HepG2 (cell line): ENCODE data around the gene IQCE. TPM values are rescaled to one million over a fixed set of nuclear protein-coding genes. Genes with fewer than 3 reads are reported as not detected.
A peak's percentile ranks its signal among the peaks of the same experiment; 100 is the strongest.

ENCODE experiments used
- AGO2 ChIP-seq: fragments of 200-400 bp; formaldehyde crosslinking; optimal IDR thresholded peaks from 2 replicates; pipeline ENCODE3; 2017; ENCODE audit warnings: mild to moderate bottlenecking, low read depth, low read length, moderate library complexity
- HNF1A ChIP-seq, 2 experiments: sonication (generic) in 1 of 2; formaldehyde crosslinking in 1 of 2; IDR thresholded peaks; 2 replicates each; pipeline versions ENCODE4 v1.4.0 to v1.6.1; 2016 to 2020; ENCODE audit warnings: borderline replicate concordance in 1 of 2, low read depth in 1 of 2, mild to moderate bottlenecking in 1 of 2, missing genetic modification reagents in 1 of 2
- KDM3A ChIP-seq: IDR thresholded peaks from 2 replicates; pipeline ENCODE4 v1.6.1; 2018; ENCODE audit warnings: low read depth, missing compliant biosample characterization
- NFATC3 ChIP-seq: sonication (generic); formaldehyde crosslinking; IDR thresholded peaks from 2 replicates; pipeline ENCODE4 v1.5.1; 2020; ENCODE audit warnings: mild to moderate bottlenecking, missing genetic modification reagents
- PLSCR1 ChIP-seq: sonication (generic); formaldehyde crosslinking; IDR thresholded peaks from 2 replicates; pipeline ENCODE4 v1.5.0; 2020; ENCODE audit warnings: missing genetic modification reagents, mild to moderate bottlenecking, borderline replicate concordance
- RELA ChIP-seq: sonication (generic); formaldehyde crosslinking; IDR thresholded peaks from 2 replicates; pipeline ENCODE4 v1.4.0; 2020; ENCODE audit warnings: missing genetic modification reagents
- RXRA ChIP-seq: sonication (generic); formaldehyde crosslinking; IDR thresholded peaks from 2 replicates; pipeline ENCODE4 v1.5.1; 2020; ENCODE audit warnings: missing genetic modification reagents
- TEAD3 ChIP-seq: optimal IDR thresholded peaks from 2 replicates; pipeline ENCODE3; 2016; ENCODE audit warnings: borderline replicate concordance
- ZBTB38 ChIP-seq: sonication (generic); formaldehyde crosslinking; IDR thresholded peaks from 2 replicates; pipeline ENCODE4 v1.5.1; 2020; ENCODE audit warnings: mild to moderate bottlenecking, missing genetic modification reagents
- ZC3H13 ChIP-seq: sonication (generic); formaldehyde crosslinking; IDR thresholded peaks from 2 replicates; pipeline ENCODE4 v1.8.1; 2023; ENCODE audit warnings: mild to moderate bottlenecking, missing genetic modification reagents, moderate library complexity
- ZKSCAN5 ChIP-seq: sonication (generic); formaldehyde crosslinking; IDR thresholded peaks from 2 replicates; pipeline ENCODE4 v1.5.1; 2020; ENCODE audit warnings: mild to moderate bottlenecking, missing genetic modification reagents
- ZNF746 ChIP-seq: sonication (generic); formaldehyde crosslinking; IDR thresholded peaks from 2 replicates; pipeline ENCODE4 v1.8.0; 2022; ENCODE audit warnings: mild to moderate bottlenecking, missing genetic modification reagents
- ZNF761 ChIP-seq: sonication (generic); formaldehyde crosslinking; conservative IDR thresholded peaks from 2 replicates; pipeline ENCODE4 v1.4.0; 2020; ENCODE audit warnings: mild to moderate bottlenecking, missing genetic modification reagents
- polyA plus RNA-seq, 8 experiments: library from polyadenylated mRNA; depleted of rRNA in 3 of 8; stranded (reverse) in 7 of 8; unstranded in 1 of 8; fragments of >200 nt; fragmentation: Illumina TruSeq in 4 of 8; extraction: Trizol in 4 of 8; gene quantifications; 2 replicates each; pipeline versions ENCODE4 v1.2.1 to v1.2.3, GENCODE V29; 2011 to 2016; ENCODE audit warnings: low read depth in 4 of 8, missing spikeins in 1 of 8, mixed read lengths in 1 of 8; ENCODE audit not compliant: insufficient read depth in 1 of 8
- total RNA-seq, 5 experiments: library from RNA; depleted of rRNA; stranded (reverse); fragments of >200 nt; fragmentation: Illumina TruSeq; extraction: Trizol; gene quantifications; 2 replicates each; pipeline ENCODE4 v1.2.3, GENCODE V29; 2016; ENCODE audit warnings: low read depth in 1 of 5
- TF ChIP-seq, protein P1 (sequence below): IDR thresholded peaks from 2 replicates; pipeline ENCODE4 v1.6.1; 2016; ENCODE audit warnings: missing compliant biosample characterization, missing genetic modification reagents, borderline replicate concordance
- TF ChIP-seq, protein P2 (sequence below): sonication (generic); formaldehyde crosslinking; IDR thresholded peaks from 2 replicates; pipeline ENCODE4 v1.5.0; 2020; ENCODE audit warnings: mild to moderate bottlenecking, missing genetic modification reagents, borderline replicate concordance
- TF ChIP-seq, protein P3 (sequence below): sonication (generic); formaldehyde crosslinking; IDR thresholded peaks from 2 replicates; pipeline ENCODE4 v1.4.0; 2020; ENCODE audit warnings: missing genetic modification reagents, borderline replicate concordance

The IQCE gene
- total and polyA plus RNA-seq, 2 of the 13 experiments (the other 11 are each of a cell fraction or from before 2014, with no cell fraction given) = 1.5 to 2.5 TPM

DNA sequence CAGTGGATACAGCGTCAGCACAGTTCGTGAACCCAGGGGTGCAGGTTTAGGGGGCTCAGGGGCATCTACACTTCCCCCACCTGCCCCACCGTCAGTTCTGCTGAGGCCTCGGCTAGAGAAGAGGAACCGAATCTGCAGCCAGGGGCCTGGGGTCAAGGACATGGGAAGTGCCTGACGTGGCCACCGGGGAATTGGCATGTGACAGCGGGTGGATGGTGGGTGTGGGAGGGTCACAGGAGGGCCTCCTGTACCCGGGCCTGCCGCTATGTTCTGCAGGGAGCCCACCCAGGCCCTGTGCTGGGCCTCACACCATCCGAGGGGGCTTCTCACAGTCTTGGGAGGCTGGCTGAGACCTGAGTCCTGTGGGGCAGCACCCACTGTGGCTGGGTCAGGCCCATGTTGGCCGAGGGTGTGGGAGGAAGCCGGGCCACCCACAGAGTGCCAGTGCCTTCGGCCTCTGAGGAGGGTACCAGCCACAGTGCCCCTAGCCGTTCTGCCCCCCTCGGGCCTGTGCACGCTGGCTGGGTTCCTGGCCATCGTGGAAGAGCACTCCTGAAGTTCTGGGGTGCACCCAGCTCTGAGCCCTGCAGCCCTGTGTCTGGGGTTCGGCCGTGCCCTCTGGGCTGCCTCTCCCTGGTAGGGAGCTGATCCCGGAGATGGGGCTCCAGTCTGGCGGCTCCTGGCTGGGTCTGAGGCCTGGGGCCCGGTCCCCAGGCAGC lies 78.9 kb downstream of the IQCE start (continued):
- TF ChIP-seq, protein P1, sequence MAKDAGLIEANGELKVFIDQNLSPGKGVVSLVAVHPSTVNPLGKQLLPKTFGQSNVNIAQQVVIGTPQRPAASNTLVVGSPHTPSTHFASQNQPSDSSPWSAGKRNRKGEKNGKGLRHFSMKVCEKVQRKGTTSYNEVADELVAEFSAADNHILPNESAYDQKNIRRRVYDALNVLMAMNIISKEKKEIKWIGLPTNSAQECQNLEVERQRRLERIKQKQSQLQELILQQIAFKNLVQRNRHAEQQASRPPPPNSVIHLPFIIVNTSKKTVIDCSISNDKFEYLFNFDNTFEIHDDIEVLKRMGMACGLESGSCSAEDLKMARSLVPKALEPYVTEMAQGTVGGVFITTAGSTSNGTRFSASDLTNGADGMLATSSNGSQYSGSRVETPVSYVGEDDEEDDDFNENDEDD (CRISPR knock-in tag) = no peak
- TF ChIP-seq, protein P2, sequence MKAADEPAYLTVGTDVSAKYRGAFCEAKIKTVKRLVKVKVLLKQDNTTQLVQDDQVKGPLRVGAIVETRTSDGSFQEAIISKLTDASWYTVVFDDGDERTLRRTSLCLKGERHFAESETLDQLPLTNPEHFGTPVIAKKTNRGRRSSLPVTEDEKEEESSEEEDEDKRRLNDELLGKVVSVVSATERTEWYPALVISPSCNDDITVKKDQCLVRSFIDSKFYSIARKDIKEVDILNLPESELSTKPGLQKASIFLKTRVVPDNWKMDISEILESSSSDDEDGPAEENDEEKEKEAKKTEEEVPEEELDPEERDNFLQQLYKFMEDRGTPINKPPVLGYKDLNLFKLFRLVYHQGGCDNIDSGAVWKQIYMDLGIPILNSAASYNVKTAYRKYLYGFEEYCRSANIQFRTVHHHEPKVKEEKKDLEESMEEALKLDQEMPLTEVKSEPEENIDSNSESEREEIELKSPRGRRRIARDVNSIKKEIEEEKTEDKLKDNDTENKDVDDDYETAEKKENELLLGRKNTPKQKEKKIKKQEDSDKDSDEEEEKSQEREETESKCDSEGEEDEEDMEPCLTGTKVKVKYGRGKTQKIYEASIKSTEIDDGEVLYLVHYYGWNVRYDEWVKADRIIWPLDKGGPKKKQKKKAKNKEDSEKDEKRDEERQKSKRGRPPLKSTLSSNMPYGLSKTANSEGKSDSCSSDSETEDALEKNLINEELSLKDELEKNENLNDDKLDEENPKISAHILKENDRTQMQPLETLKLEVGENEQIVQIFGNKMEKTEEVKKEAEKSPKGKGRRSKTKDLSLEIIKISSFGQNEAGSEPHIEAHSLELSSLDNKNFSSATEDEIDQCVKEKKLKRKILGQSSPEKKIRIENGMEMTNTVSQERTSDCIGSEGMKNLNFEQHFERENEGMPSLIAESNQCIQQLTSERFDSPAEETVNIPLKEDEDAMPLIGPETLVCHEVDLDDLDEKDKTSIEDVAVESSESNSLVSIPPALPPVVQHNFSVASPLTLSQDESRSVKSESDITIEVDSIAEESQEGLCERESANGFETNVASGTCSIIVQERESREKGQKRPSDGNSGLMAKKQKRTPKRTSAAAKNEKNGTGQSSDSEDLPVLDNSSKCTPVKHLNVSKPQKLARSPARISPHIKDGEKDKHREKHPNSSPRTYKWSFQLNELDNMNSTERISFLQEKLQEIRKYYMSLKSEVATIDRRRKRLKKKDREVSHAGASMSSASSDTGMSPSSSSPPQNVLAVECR (CRISPR knock-in tag) = no peak
- TF ChIP-seq ZNF746 (peak; percentile 48; the same call in 1 of the 2 replicates), ZC3H13 (CRISPR knock-in tag) (no peak), AGO2 (peak; percentile 53), KDM3A (peak; percentile 21; the same call in 1 of the 2 replicates), NFATC3 (CRISPR knock-in tag) (no peak), ZBTB38 (CRISPR knock-in tag) (0 out of 2 replicates have a peak, but pooled peaks have one; percentile 68), RXRA (peak; percentile 73), PLSCR1 (CRISPR knock-in tag) (no peak), ZKSCAN5 (no peak), ZNF761 (CRISPR knock-in tag) (no peak), RELA (CRISPR knock-in tag) (no peak), TEAD3 (CRISPR knock-in tag) (peak; percentile 35), HNF1A (IDR thresholded peaks at IDR 0.05; ENCODE audit: low read depth) (no peak), HNF1A (CRISPR knock-in tag; IDR thresholded peaks at IDR 0.05; ENCODE audit: borderline replicate concordance) (0 out of 2 replicates have a peak, but pooled peaks have one; percentile 8)
- TF ChIP-seq, protein P3, sequence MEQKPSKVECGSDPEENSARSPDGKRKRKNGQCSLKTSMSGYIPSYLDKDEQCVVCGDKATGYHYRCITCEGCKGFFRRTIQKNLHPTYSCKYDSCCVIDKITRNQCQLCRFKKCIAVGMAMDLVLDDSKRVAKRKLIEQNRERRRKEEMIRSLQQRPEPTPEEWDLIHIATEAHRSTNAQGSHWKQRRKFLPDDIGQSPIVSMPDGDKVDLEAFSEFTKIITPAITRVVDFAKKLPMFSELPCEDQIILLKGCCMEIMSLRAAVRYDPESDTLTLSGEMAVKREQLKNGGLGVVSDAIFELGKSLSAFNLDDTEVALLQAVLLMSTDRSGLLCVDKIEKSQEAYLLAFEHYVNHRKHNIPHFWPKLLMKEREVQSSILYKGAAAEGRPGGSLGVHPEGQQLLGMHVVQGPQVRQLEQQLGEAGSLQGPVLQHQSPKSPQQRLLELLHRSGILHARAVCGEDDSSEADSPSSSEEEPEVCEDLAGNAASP (CRISPR knock-in tag) = peak; percentile 51; the same call in 1 of the 2 replicates
